Spleen (tissue), 7 donors: ENCODE measurements around the gene PLXNA2.

Experiments
- POLR2A ChIP-seq, 3 donors: fragments of 450-650 bp; IDR thresholded peaks; one replicate each; pipeline ENCODE4 v1.5.1; 2017; ENCODE audit warnings: antibody characterized with exemption in 3 of 3, mild to moderate bottlenecking in 1 of 3
- POLR2AphosphoS5 ChIP-seq, 3 donors: sonication (generic); formaldehyde crosslinking; IDR thresholded peaks; one replicate each; pipeline ENCODE4 v1.5.1; 2017; ENCODE audit warnings: antibody characterized with exemption in 3 of 3
- TF ChIP-seq, protein P1 (sequence below), 11 experiments: fragments of 200-600 bp in 7 of 11; fragments of 450-650 bp in 4 of 11; sonication (generic) in 4 of 11; IDR thresholded peaks in 8 of 11; conservative IDR thresholded peaks in 3 of 11; 1 replicate in 7 of 11; 2 replicates in 4 of 11; pipeline versions ENCODE4 v1.4.0 to v1.8.0; 2016 to 2021; ENCODE audit warnings: antibody characterized with exemption in 11 of 11, inconsistent platforms in 4 of 11, mild to moderate bottlenecking in 1 of 11
- donor health status: DM: no; HTN: no; CAD: no; lungs with moderate emphysema.
- donor health status: DM: no; HTN: no; CAD: no.
- donor health status: DM: no; HTN: no; CAD: no.

- TF ChIP-seq, protein P1, sequence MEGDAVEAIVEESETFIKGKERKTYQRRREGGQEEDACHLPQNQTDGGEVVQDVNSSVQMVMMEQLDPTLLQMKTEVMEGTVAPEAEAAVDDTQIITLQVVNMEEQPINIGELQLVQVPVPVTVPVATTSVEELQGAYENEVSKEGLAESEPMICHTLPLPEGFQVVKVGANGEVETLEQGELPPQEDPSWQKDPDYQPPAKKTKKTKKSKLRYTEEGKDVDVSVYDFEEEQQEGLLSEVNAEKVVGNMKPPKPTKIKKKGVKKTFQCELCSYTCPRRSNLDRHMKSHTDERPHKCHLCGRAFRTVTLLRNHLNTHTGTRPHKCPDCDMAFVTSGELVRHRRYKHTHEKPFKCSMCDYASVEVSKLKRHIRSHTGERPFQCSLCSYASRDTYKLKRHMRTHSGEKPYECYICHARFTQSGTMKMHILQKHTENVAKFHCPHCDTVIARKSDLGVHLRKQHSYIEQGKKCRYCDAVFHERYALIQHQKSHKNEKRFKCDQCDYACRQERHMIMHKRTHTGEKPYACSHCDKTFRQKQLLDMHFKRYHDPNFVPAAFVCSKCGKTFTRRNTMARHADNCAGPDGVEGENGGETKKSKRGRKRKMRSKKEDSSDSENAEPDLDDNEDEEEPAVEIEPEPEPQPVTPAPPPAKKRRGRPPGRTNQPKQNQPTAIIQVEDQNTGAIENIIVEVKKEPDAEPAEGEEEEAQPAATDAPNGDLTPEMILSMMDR (IDR thresholded peaks at IDR 0.05 in 8 of 11, conservative IDR thresholded peaks at IDR 0.05 in 3 of 11) = no peak
- no peak for TF ChIP-seq POLR2A (IDR thresholded peaks at IDR 0.05)
- no peak for TF ChIP-seq POLR2AphosphoS5 (IDR thresholded peaks at IDR 0.05)
Observed at GRCh38 chr1:208039536-208040332, 204.4 kb downstream of the PLXNA2 start.
